GM18505 (cell line): ENCODE measurements around the gene CLDN3.

ENCODE experiments used
- ATAC-seq: cut with Tn5 transposase; IDR thresholded peaks from one replicate; pipeline ENCODE4 v1.9.1; 2021; ENCODE audit not compliant: unreplicated experiment
- POLR2A ChIP-seq: IDR thresholded peaks from 4 replicates; pipeline ENCODE4 v1.6.1; 2011; ENCODE audit warnings: borderline replicate concordance; ENCODE audit not compliant: insufficient read depth, insufficient read length; ENCODE audit errors: extremely low read depth

CLDN3 gene

GRCh38 chr7:73786588-73786987, 16.5 kb upstream of the CLDN3 start:
- ATAC-seq = no peak
- no peak for TF ChIP-seq POLR2A

- ATAC-seq = no peak
- no peak for TF ChIP-seq POLR2A
Observed at GRCh38 chr7:73779517-73779916, 9.4 kb upstream of the CLDN3 start.

- TF ChIP-seq POLR2A = no peak
- no peak for ATAC-seq
Observed at GRCh38 chr7:73778801-73779389, 8.8 kb upstream of the CLDN3 start.

GRCh38 chr7:73774923-73775322, 4.9 kb upstream of the CLDN3 start:
- no peak for ATAC-seq
- TF ChIP-seq POLR2A = no peak

DNA sequence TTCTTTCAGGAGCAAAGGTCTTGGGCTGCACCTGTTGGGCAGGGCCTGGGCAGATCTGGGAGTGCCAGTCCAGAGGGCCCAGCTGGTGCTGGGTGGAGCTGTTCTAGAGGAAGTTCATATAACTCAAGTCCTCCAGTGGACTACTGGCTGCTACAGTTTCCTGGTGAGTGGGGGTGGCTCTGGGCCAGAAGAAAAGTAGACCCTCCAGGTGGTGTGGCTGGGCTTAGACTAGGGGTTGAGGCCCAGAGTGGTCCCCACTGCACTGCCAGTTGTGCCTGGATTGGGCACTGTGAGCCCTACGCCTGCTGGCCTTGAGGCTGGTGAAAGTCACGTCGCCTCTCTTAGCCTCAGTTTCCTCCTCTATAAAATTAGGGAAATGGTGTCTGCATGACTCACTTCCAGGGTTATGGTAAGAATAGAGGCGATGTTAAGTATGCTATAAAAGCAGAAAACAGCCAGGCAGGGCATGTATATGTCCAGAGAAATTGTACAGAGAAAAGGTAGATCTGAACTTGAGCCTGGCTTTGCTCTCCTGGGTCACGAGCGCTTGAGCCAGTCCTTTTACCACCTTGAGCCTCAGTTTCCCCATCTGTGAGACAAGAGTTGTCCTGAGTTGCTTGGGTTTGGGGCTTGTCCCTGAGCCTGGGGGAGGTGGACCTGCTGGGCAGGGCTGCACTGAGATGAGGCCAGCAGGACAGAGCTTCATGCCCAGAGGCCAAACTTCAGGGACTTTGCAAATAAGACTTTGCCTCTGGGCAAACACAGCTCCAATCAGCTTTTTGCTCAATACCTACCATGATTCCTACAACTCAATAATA, 3.8 kb upstream of the CLDN3 start:
- ATAC-seq = no peak
- TF ChIP-seq POLR2A = no peak

DNA sequence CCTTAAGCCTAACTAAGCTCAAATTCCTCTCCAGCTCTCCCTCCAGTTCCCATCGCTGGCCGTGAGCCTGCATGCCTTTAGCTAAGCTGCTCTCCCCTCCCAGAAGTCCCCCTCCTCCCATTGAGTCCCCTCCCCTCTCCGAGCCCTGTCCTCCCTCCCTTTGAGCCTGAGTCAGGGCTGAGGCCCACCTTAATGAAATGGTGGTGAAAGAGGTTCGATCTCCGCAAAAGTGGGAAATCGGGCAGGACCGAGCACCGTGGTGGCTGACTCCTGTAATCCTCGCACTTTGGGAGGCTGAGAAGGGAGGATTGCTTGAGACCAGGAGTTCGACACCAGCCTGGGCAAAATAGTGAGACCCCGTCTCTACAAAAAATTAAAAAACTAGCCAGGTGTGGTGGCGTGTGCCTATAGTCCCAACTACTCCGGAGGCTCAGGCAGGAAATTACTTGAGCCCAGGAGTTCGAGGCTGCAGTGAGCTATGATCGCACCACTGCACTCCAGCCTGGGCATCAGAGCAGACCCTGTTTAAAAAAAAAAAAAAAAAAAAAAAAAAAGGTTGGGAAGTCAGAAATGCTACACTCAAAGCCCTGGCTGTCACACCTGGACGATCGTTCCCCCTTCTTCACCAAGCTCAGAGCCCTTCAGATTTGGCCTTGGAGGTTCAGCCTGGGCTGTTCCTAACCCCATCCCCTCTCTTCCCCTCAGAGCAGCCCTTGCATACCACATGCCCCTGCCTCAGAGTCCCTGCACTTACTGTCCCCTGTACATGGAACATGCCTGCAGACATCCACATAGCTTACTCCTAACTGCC, 995 bp upstream of the CLDN3 start:
- no peak for TF ChIP-seq POLR2A
- ATAC-seq = no peak

- ATAC-seq = no peak
- TF ChIP-seq POLR2A = no peak
Observed at GRCh38 chr7:73769481-73770001, 529 bp downstream of the CLDN3 start.

- TF ChIP-seq POLR2A = no peak
- ATAC-seq = no peak
Observed at GRCh38 chr7:73768641-73769480, 1.2 kb downstream of the CLDN3 start.

DNA sequence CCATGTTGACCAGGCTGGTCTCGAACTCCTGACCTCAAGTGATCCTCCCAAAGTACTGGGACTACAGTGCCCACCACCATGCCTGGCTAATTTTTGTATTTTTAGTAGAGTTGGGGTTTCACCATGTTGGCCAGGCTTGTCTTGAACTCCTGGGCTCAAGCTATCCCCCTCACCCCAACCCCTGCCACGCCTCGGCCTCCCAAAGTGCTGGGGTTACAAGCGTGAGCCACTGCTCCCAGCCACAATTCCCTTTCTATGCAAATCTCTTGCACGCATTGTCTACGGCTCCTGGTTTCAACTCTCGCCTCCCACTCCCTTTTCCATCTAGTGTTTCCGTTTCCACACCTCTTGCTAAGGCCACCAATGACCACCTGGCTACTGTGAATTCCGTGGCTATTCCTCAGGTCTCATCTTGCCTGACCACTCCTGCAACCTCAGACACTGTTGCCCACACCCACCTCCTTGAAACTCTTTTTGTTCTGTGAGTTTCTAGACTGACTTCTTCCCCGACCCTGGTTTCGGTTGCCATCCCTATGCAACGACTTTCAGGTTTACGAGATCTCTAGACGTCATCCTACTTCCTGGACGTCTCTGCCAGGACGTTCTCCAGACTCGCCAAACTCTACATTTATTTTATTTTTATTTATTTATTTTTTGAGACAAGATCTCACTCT, 3.4 kb downstream of the CLDN3 start:
- no peak for TF ChIP-seq POLR2A
- no peak for ATAC-seq

- no peak for TF ChIP-seq POLR2A
- ATAC-seq = no peak
Observed at GRCh38 chr7:73762659-73762999, 7.4 kb downstream of the CLDN3 start.

DNA sequence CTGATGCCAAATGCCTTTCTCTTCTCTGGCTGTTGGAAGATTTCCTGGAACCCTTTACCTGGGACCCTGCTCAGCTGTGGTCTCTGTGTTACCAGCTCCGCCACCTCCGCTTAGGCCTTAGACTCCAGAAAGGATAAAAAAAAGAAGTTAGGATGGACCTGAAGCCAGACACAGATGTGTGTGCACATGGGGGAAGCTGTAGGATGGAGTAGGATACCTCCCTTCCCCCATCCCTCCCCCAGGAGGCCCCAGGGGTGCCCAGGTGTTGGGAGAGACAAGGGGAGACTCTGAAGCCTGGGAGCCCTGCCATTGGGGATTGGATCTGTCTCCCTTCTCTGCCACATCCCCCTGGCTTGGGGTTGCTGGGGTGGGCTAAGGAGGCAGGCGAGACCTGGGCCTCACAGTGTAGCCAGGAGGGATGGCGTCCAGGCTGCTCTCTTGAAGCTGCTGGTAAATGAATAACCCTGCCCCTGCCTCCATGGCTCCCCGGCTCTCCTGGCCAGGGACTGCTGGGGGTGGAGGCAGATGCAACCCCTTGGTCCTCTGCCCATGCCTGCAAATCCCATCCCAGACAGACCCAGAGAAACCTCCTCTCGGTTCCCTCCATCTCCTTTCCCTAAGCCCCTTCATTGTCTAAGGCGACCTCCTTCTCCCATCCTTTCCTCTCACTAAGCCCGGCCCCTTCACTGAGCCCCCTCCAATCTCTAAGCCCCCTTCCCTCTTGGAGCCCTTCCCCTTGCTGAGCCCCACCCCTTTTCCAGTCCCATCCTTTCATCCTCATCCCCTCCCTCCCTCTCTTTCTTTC, 8.0 kb downstream of the CLDN3 start:
- no peak for ATAC-seq
- no peak for TF ChIP-seq POLR2A
